Measurements from ENCODE around the gene TRIM72.
"Not testable (repeated sequence)": the region's sequence is repeated elsewhere in the genome, so short reads cannot be mapped to it uniquely, and the experiment has no call there.

Gene TRIM72

DNA sequence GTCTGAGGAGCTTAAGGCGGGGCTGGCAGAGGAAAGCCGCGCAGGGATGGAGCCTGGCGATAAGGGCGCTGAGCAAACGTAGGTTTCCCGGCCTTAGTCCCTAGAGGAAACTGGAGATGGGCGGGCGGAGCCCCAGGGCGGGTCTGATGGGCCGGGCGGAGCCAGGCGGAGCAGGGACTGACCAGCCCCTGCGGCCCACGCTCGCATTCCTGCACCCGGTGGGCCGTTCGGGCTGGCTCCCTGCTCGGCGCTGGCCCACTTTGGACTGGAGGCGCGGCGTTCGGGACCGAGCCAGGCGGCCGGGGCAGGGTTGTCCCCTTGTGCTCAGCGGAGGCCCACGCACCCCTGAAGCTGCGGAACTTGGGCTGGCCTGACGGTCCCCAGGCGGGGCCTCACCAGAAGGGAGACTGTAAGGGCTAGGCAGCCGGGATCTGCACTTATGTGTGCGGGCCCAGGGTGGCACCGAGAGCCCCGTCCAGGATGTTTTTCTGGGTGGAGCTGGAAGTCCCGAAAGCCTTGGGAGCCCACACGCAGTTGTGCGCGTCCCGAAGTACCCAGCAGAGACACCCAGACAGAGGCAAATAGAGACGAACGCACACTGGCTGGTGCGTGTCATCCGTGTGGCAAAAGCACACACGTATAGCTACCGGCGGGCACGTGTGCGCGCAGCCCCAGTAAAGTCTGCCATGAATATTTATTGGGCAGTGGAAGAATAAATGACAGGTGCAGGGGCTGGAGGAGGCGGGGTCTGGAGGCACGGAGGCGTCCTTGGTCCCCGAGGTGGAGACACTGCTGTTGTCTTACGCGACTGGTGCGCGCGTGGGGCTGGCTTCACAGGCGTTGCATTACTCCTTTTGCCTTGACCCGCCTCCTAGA, 1.6 kb downstream of the TRIM72 start:
- no peak for DNase-seq

GRCh38 chr16:31216422-31217135, 2.7 kb downstream of the TRIM72 start, which contains the start of gene PYDC1:
Gene PYDC1 (minus strand): TSS chr16:31217135. CDS start chr16:31217028, 107 bp downstream.
- no peak for DNase-seq

DNA sequence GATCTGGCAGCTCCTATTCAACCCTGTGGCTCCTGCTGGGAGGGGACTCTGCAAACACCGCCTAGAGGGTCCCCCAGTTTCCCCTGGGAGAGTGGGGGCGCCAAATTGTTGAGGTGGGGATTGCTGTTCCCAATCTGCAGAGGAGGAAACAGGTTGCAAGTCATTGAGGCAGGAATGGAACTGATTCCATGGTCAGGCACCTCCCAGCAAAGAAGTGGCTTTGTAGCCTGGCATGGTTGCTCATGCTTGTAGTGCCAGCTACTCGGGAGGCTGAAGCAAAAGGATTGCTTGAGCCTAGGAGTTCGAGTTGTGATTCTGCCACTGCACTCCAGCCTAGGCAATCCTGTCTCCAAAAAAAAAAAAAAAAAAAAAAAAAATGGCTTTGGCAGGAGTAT, 3.2 kb downstream of the TRIM72 start:
- DNase-seq: no peak

- no peak for DNase-seq
Measured at GRCh38 chr16:31219154-31219741, 5.3 kb downstream of the TRIM72 start.

- DNase-seq: no peak
Measured at GRCh38 chr16:31221357-31222160, 7.6 kb downstream of the TRIM72 start.

GRCh38 chr16:31223044-31223443, 9.1 kb downstream of the TRIM72 start:
- DNase-seq: no peak

- DNase-seq: no peak
Measured at GRCh38 chr16:31224092-31224955, 10.4 kb downstream of the TRIM72 start.

- DNase-seq: no peak
Measured at GRCh38 chr16:31225193-31225592, 11.3 kb downstream of the TRIM72 start.

GRCh38 chr16:31228206-31228605, 14.3 kb downstream of the TRIM72 start:
- DNase-seq: no peak

GRCh38 chr16:31229501-31229900, 15.6 kb downstream of the TRIM72 start:
- no peak for DNase-seq

- no peak for DNase-seq
Measured at GRCh38 chr16:31238041-31238440, 24.1 kb downstream of the TRIM72 start.

DNA sequence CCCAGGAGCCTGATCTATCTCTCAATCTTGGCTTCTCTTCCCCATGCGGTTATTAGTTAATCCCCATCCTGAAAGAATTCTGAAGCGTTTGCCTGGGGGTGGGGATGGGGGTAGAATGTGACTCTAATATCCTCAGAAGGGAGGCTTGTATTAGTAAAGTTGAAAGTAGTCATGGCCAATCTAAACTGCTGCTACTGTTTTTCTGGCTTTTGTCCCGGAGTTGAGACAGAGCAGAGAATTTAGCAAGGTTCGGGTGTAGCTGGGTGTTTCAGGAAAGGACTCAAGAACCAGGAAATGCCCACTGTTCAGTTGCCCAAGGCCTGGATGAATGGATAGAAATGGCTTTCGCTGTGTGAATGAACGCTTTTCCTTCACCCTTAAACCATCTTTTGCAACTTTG, 28.3 kb downstream of the TRIM72 start:
- no peak for DNase-seq

GRCh38 chr16:31243734-31244670, 30.1 kb downstream of the TRIM72 start:
- DNase-seq: no peak

DNA sequence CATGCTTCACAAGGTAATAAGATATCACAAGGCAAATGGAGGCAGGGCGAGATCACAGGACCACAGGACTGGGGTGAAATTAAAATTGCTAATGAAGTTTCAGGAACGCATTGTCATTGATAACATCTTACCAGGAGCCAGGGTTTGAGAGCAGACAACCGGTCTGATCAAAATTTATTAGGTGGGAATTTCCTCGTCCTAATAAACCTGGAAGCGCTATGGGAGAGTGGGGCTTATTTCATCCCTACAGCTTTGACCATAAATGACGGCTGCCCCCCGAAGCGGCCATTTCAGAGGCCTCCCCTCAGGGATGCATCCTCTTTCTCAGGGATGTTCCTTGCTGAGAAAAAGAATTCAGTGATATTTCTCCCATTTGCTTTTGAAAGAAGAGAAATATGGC, 31.7 kb downstream of the TRIM72 start:
- not testable (repeated sequence) for DNase-seq

GRCh38 chr16:31246296-31246695, 32.4 kb downstream of the TRIM72 start:
- no peak for DNase-seq

DNA sequence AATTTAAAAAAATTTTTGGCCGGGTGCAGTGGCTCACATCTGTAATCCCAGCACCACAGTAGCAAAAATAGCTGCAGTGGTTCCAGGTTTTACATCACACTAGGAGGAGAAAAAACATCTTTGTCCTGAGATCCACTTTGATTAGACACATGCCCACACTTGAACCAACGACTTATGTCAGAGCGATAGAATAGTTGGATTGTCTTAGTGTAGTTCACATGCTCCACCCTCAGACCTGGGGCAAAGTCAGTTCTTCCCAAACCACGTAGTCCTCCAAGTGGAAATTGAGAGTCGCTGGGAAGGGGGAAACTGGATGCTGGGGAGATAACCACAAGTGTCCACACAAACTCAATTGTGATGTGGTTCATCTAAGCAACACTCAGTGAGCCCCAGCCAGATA, 34.4 kb downstream of the TRIM72 start:
- DNase-seq: no peak

DNA sequence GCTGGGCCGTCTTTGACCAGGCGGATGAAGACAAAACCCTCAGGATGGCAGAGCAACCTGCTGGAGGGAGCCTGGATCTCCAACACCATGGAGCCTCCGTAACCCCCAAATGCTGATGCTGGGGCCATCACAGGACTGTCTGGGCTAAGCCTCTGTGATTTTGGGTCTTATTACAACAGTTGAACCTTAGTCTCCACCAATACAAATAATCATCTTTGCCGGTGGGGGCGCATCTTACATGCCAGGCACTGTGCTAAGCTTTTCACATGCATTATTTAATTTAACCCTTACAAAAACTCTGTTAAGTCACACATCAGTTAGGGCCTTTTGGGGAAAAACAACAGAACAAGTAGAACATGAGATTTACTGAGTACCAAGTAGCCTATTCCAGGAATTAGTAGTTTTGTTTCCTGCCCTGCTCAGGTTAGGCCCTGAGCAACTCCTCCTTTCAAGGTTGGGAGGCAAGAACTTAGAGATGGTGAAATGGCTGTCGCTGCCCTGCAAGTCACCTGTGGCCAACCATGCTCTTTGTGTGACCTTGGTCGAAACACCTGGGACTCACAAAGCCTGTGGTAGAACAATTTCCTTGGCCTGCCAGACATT, 37.0 kb downstream of the TRIM72 start:
- no peak for DNase-seq

DNA sequence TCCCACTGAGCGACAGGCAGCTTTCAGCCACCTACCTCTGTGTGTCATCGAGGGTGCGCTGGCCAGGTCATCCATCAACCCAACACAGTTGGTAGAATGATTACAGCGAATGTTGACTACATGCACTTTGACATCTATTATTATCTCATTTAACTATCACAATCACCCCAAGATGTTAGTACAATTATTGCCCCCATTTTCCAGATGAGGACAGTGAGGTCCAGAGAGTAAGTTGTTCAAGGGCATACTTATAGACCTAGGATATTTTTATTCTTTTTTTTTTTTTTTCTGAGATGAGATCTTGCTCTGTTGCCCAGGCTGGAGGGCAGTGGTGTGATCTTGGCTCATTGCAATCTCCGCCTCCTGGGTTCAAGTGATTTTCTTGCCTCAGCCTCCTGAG, 37.5 kb downstream of the TRIM72 start:
- no peak for DNase-seq

DNA sequence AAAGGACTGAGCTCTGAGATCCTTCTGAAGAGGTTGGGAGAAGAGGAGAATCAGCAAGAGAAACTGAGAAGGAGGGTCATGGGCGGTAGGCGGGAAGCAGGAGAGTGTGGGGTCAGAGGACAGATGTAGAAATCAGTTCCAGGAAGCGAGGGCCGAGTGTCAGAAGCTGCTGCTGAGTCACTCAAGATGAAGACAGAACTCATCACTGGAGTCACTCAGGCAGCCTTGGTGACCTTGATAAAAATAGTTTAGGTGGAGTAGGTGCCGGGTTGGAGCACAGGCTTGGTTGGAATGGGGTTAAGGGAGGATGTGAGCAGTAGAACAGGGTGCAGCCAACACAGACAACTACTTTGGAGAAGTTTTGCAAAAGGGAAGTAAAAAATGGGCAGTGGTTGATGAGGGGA, 39.7 kb downstream of the TRIM72 start:
- peak; percentile 71 for DNase-seq

GRCh38 chr16:31256466-31256865, 42.5 kb downstream of the TRIM72 start:
- DNase-seq: no peak

All from CD4-positive, alpha-beta T cell treated with Interleukin-15 for 1 hour (primary cell).